Activated CD8-positive, alpha-beta memory T cell treated with anti-CD3 and anti-CD28 coated beads for 4 hours (primary cell): Measurements from ENCODE around the gene FAAP20.

Experiments
- DNase-seq, 2 donors: peaks; one replicate each; pipeline ENCODE4 v3.0.0-alpha.2; 2020; ENCODE audit warnings: low read depth in 2 of 2

The FAAP20 gene

GRCh38 chr1:2177946-2178538 lies 16.5 kb downstream of the FAAP20 start:
- DNase-seq = no peak

GRCh38 chr1:2177541-2177940 lies 17.0 kb downstream of the FAAP20 start:
- DNase-seq = no peak

GRCh38 chr1:2176615-2177014 lies 18.0 kb downstream of the FAAP20 start:
- no peak for DNase-seq

- no peak for DNase-seq
These were observed 18.7 kb downstream of the FAAP20 start for GRCh38 chr1:2175681-2176454.

- no peak for DNase-seq
These were observed 19.5 kb downstream of the FAAP20 start for GRCh38 chr1:2175055-2175414.

GRCh38 chr1:2174348-2175054 lies 20.1 kb downstream of the FAAP20 start:
- no peak for DNase-seq

GRCh38 chr1:2173546-2174347 lies 20.8 kb downstream of the FAAP20 start:
- no peak for DNase-seq

- no peak for DNase-seq
These were observed 21.9 kb downstream of the FAAP20 start for GRCh38 chr1:2172551-2173146.

- DNase-seq = no peak
These were observed 22.6 kb downstream of the FAAP20 start for GRCh38 chr1:2172012-2172411.

- DNase-seq = no peak
These were observed 24.4 kb downstream of the FAAP20 start for GRCh38 chr1:2170211-2170610.

GRCh38 chr1:2169200-2169836 lies 25.3 kb downstream of the FAAP20 start:
- no peak for DNase-seq

- no peak for DNase-seq
These were observed 26.0 kb downstream of the FAAP20 start for GRCh38 chr1:2168535-2168934.

- DNase-seq = no peak
These were observed 26.5 kb downstream of the FAAP20 start for GRCh38 chr1:2168090-2168489.

GRCh38 chr1:2166695-2167094 lies 27.9 kb downstream of the FAAP20 start:
- DNase-seq = no peak

GRCh38 chr1:2166254-2166653 lies 28.3 kb downstream of the FAAP20 start:
- no peak for DNase-seq

GRCh38 chr1:2165646-2166045 lies 28.9 kb downstream of the FAAP20 start:
- DNase-seq = no peak

GRCh38 chr1:2163205-2163604 lies 31.4 kb downstream of the FAAP20 start:
- DNase-seq = no peak

- DNase-seq = no peak
These were observed 33.9 kb downstream of the FAAP20 start for GRCh38 chr1:2160451-2161300.

GRCh38 chr1:2159124-2159523 lies 35.4 kb downstream of the FAAP20 start:
- DNase-seq = no peak

GRCh38 chr1:2158272-2158671 lies 36.3 kb downstream of the FAAP20 start:
- no peak for DNase-seq
